ENCODE measurements around the gene PRR13. TPM values are rescaled to one million over a fixed set of nuclear protein-coding genes. Genes with fewer than 3 reads are reported as not detected.

The PRR13 gene
- total and polyA plus RNA-seq, 9 of the 15 experiments (the other 6 are each of a cell fraction or from before 2014, with no cell fraction given): 117 to 835 (median 285) TPM

GRCh38 chr12:53430116-53430515, 11.4 kb upstream of the PRR13 start (continued):
- TF ChIP-seq RBM39 (optimal IDR thresholded peaks at IDR 0.05; ENCODE audit: low read depth, low read length) (no peak), EZH2 (IDR thresholded peaks at IDR 0.05; ENCODE audit: borderline replicate concordance, low read depth, low read length) (no peak), CUX1 (CRISPR knock-in tag; IDR thresholded peaks at IDR 0.05) (no peak), GTF3C2 (IDR thresholded peaks at IDR 0.05; ENCODE audit: borderline replicate concordance, extremely low read depth, insufficient read length) (no peak), FOXA1 (IDR thresholded peaks at IDR 0.05; ENCODE audit: borderline replicate concordance) (no peak), DIDO1 (tag; IDR thresholded peaks at IDR 0.05; ENCODE audit: low read depth) (no peak), ZNF584 (CRISPR knock-in tag; IDR thresholded peaks at IDR 0.05; ENCODE audit: low read depth) (no peak), SRSF9 (IDR thresholded peaks at IDR 0.05; ENCODE audit: borderline replicate concordance, low read depth, low read length) (no peak)

Measured in K562 (cell line).